ENCODE data around the gene ALG12.

Gene ALG12

DNA sequence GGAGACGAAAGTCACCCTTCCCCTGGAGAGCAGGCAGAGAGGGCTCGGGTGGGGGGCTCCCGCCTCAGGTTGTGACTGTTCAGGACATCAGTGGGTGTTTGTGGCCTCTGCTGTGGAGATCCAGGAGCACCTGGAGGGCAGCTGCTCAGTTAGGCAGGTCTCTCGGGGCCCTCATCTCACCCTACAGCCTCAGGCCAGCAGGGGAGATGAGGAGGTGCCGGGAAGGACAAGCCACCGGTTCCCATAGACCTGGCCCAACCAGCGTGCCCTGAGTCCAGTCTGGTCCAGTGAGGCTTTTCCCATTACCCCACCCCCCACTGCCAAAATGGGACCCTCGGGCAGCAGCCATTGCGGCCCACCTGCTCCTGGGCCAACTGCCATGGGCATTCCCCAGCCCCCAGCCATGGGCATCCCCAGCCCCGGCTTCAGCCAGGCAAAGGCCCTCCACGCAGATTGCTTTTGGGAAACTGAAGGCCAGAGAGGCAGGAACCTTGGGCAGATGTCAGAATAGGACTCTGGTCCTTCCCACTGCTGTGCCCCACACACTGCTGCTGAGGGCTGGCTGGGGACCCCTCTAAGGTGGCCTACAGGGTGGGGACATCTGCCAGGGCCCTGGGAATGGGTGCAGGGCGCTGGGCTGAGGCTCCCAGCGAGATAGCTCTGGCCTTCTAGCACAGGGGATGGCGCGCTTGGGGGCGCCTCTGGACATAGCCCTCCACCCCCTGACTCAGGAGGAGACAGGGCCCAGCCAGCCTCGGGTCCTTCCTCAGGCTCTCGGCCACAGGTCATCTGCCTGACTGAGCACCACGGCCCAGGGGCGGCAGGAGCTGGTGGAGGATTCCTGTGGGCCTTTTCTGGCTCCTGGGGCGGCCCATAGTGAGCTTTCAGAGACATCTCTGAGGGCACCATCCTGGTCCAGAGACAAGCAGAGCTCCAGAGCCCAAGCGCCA is 47.1 kb upstream of the ALG12 start:
- H3K4me3 ChIP-seq (ENCODE audit: low read depth, low read length) = no peak overlapping the region
- no peak for DNase-seq (ENCODE audit: low read depth)
- no peak for TF ChIP-seq MYC (IDR thresholded peaks at IDR 0.05; ENCODE audit: low read depth, low read length)
- TF ChIP-seq, protein P1, sequence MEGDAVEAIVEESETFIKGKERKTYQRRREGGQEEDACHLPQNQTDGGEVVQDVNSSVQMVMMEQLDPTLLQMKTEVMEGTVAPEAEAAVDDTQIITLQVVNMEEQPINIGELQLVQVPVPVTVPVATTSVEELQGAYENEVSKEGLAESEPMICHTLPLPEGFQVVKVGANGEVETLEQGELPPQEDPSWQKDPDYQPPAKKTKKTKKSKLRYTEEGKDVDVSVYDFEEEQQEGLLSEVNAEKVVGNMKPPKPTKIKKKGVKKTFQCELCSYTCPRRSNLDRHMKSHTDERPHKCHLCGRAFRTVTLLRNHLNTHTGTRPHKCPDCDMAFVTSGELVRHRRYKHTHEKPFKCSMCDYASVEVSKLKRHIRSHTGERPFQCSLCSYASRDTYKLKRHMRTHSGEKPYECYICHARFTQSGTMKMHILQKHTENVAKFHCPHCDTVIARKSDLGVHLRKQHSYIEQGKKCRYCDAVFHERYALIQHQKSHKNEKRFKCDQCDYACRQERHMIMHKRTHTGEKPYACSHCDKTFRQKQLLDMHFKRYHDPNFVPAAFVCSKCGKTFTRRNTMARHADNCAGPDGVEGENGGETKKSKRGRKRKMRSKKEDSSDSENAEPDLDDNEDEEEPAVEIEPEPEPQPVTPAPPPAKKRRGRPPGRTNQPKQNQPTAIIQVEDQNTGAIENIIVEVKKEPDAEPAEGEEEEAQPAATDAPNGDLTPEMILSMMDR (IDR thresholded peaks at IDR 0.05; ENCODE audit: low read depth, low read length) = no peak
- TF ChIP-seq, protein P2, sequence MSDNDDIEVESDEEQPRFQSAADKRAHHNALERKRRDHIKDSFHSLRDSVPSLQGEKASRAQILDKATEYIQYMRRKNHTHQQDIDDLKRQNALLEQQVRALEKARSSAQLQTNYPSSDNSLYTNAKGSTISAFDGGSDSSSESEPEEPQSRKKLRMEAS (IDR thresholded peaks at IDR 0.05; ENCODE audit: low read depth, low read length) = no peak
- TF ChIP-seq POLR2A (IDR thresholded peaks at IDR 0.05; ENCODE audit: extremely low read depth, insufficient read length) = no peak

DNA sequence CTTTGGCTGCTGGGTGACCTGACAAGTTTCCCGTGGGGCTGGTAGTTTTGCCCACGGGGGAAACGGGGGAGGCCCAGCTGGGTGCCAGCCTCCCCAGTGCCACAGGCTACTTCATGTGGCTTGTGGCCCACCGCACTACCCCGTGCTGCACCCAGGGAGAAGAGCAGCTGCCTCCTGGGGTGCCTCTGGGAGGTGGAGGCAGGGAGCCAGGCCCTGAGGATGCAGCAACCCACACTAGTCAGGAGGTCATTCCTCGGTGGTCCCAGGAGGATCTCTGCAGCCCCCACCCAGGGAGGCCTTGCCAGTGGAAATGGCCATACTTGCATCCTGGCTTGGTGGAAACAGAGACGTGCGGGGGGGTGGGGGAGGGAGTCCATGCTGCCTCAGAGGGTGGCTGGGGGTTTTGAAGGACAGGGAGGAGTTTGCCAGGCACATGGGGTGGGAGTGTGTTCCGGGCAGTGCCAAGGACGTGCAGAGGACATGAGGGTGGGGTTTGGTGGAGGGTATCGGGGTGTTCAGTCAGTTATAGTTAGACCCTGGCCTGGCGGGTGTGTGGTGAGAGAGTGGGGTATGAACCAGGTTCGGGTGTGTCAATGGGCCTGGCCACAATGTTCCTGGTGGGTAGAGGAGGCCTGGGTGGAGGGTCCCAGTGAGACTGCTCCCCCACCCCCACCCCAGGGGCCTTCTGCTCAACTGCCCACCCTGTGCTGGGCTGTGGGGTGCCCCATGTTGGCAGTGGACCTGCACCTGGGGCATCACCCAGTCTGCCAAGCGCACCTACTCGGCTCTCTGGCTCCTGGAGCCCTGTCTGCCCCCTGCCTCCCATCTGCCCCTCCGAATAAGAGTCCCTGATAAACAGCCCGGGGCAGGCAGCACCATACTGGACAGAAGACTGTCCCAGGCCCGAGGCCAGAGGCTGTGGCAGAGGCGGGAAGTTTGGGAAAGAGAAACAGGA is 46.2 kb upstream of the ALG12 start:
- no peak for TF ChIP-seq POLR2A (IDR thresholded peaks at IDR 0.05; ENCODE audit: extremely low read depth, insufficient read length)
- TF ChIP-seq, protein P2 (IDR thresholded peaks at IDR 0.05; ENCODE audit: low read depth, low read length) = no peak
- TF ChIP-seq MYC (IDR thresholded peaks at IDR 0.05; ENCODE audit: low read depth, low read length) = no peak
- TF ChIP-seq, protein P1 (IDR thresholded peaks at IDR 0.05; ENCODE audit: low read depth, low read length) = no peak
- no peak overlapping the region for H3K4me3 ChIP-seq (ENCODE audit: low read depth, low read length)
- DNase-seq (ENCODE audit: low read depth) = no peak

DNA sequence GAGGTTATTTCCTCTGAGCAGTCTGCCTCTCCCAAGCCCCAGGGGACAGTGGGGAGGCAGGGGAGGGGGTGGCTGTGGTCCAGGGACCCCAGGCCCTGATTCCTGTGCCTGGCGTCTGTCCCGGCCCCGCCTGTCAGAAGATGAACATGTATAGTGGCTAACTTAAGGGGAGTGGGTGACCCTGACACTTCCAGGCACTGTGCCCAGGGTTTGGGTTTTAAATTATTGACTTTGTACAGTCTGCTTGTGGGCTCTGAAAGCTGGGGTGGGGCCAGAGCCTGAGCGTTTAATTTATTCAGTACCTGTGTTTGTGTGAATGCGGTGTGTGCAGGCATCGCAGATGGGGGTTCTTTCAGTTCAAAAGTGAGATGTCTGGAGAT is 45.4 kb upstream of the ALG12 start:
- DNase-seq (ENCODE audit: low read depth) = no peak
- no peak overlapping the region for H3K4me3 ChIP-seq (ENCODE audit: low read depth, low read length)
- TF ChIP-seq, protein P2 (IDR thresholded peaks at IDR 0.05; ENCODE audit: low read depth, low read length) = no peak
- TF ChIP-seq MYC (IDR thresholded peaks at IDR 0.05; ENCODE audit: low read depth, low read length) (no peak), POLR2A (IDR thresholded peaks at IDR 0.05; ENCODE audit: extremely low read depth, insufficient read length) (no peak)
- TF ChIP-seq, protein P1 (IDR thresholded peaks at IDR 0.05; ENCODE audit: low read depth, low read length) = no peak

DNA sequence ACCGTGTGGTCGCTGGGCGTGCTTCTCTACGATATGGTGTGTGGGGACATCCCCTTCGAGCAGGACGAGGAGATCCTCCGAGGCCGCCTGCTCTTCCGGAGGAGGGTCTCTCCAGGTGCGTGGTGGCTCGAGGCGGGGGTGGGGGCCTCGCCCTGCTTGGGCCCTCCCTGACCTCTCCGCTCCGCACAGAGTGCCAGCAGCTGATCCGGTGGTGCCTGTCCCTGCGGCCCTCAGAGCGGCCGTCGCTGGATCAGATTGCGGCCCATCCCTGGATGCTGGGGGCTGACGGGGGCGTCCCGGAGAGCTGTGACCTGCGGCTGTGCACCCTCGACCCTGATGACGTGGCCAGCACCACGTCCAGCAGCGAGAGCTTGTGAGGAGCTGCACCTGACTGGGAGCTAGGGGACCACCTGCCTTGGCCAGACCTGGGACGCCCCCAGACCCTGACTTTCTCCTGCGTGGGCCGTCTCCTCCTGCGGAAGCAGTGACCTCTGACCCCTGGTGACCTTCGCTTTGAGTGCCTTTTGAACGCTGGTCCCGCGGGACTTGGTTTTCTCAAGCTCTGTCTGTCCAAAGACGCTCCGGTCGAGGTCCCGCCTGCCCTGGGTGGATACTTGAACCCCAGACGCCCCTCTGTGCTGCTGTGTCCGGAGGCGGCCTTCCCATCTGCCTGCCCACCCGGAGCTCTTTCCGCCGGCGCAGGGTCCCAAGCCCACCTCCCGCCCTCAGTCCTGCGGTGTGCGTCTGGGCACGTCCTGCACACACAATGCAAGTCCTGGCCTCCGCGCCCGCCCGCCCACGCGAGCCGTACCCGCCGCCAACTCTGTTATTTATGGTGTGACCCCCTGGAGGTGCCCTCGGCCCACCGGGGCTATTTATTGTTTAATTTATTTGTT is 44.8 kb upstream of the ALG12 start:
- H3K4me3 ChIP-seq (ENCODE audit: low read depth, low read length) = peak overlapping the region; percentile 52
- TF ChIP-seq POLR2A (IDR thresholded peaks at IDR 0.05; ENCODE audit: extremely low read depth, insufficient read length) (no peak), MYC (IDR thresholded peaks at IDR 0.05; ENCODE audit: low read depth, low read length) (no peak)
- TF ChIP-seq, protein P2 (IDR thresholded peaks at IDR 0.05; ENCODE audit: low read depth, low read length) = no peak
- TF ChIP-seq, protein P1 (IDR thresholded peaks at IDR 0.05; ENCODE audit: low read depth, low read length) = no peak
- DNase-seq (ENCODE audit: low read depth) = no peak

All from NB4 (cell line).